Measurements from ENCODE around the gene PIP4K2B.

The PIP4K2B gene

DNA sequence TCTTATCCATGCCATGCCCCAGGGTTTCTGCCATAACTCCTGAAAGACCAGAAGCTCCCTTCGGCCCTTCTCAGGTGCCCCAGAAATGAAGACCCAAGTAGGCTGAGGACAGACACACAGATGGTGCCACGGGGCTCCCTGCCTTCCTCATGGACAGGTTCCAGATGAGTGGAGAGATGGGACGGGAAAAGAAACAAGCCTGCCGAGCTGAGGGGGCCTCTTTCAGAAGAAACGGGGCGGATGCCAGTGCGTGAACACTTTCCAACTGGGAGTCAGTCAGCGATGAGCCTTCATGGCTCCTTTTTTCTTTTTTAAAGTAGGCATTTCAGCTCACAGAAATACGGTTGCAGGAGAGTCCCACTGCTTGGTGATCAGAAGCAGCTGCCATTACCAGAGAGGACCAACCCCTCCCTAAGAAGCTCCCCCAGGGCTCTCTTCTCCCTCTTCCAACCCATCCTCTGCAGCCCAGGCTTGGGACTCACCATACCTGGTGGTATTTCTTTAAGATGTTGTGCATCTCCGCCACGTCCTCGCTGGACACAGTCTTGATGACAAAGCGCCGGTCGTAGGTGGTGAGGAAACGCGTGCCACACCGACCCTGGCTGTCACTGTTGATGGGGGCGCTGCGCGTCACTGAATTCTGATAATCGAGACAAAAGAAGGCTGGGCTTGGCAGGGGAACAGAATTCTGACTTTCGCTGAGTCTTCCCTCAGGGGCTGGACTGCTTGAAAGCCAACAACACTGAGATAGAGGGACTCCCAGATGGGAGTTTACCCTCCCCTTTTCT lies 19.2 kb downstream of the PIP4K2B start:
- in situ Hi-C loops (cut with HindIII; ENCODE audit: low sequenced_read_pairs) = no loop called here

DNA sequence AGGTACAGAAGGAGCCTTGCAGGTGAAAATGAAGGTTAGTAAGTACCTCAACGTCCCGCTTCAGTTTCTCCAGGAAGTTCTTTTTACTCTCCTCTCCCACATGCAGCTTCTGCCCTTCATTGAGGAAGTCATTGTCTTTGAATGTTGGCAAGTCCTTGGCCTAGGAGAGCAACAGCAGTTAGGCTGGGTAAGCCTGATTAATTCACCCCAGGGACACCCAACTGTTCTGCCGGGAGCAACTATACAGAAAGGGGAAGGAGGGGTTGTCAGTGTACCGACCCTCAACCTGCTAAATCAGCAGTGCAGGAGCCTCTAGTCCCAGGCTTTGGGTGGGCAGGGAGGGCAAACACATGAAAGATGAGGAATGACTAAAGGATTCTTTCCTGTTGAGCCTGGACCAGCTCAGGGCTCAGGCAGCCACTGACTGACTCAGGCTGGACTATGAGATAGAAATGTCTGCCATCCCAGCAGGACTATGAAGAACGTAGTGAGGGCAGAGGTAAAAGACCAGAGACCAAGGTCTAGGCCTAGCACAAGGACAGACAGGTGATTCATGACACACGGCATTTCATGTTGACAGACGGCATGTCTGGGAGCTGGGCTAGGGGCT lies 21.6 kb downstream of the PIP4K2B start:
- in situ Hi-C loops (cut with HindIII; ENCODE audit: low sequenced_read_pairs) = no loop called here

DNA sequence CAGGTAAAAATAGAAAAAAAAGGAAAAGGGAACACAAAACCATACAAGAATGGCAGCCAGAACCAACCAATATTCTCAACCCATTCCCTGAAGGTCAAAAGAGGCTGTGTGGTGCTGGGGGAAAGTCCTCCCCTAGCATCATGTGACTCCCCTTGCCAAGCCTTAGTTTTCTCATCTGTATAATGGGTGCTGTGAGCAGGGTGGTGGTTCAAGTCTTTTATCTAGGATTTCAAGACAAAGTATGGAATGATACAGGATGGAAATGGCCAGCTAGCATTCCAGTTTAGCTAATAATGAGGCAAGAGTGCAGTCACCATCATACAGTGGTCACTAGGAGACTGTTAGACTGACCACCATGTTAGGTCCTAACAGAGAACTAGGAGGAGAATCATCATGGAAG lies 26.1 kb downstream of the PIP4K2B start:
- in situ Hi-C loops (cut with HindIII; ENCODE audit: low sequenced_read_pairs) = no loop called here

DNA sequence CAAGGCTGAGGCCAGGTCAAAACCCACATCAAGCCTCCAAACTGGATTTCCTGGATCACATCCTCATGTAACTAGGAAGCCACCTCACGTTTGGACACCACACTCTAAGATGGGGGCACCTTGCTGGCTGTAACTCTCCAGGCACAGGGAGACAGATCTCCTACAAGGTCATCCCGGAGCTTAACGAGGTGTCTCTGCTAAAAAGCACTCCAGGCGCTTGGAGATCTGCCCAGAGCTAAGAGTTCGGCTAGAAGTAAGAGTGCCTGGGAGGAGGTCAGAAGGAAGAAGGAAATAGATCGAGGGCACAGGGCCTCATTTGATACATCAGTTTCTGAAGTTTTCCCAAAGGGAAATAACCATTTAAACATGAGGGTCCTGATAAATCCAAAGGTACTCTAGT lies 30.9 kb downstream of the PIP4K2B start:
- in situ Hi-C loops (cut with HindIII; ENCODE audit: low sequenced_read_pairs) = no loop called here

DNA sequence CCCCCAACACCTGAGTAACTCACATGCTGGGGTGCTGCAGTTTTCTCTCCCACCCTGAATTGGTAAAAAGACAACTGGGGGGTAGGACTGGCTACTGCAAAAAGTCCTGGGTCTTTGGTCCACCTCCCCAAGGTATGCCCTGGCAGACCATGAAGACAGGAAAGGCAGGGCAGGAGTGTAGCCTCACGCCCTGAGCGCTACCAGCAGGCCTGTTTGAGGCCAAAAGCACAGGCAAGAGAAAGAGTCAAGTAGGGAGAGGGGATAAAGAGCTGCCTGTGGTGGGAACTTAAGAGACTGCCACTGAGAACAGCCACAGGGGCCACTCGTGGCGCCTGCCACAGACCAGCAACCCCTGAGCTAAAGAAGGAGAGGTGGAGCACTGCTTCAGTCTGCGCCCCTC lies 33.0 kb downstream of the PIP4K2B start:
- in situ Hi-C loops (cut with HindIII; ENCODE audit: low sequenced_read_pairs) = no loop called here

DNA sequence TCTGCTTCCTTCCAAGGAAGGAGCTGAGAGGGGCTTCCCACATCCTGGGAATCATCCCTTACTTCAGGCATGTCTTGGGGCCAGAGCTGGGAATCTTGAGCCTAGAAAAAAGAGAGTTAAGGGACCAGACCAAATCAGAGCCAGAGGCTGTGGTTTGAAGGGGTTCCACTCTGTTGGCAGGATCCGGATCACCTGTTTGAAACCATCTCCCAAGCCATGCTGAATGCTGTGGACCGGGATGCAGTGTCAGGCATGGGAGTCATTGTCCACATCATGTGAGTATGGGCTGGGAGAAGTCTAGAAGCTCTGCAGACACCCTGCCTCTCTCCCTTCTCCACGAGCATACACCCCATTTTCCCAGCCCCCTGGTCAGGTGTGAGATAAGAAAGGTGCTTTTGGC lies 37.1 kb downstream of the PIP4K2B start:
- in situ Hi-C loops (cut with HindIII; ENCODE audit: low sequenced_read_pairs) = no loop called here

DNA sequence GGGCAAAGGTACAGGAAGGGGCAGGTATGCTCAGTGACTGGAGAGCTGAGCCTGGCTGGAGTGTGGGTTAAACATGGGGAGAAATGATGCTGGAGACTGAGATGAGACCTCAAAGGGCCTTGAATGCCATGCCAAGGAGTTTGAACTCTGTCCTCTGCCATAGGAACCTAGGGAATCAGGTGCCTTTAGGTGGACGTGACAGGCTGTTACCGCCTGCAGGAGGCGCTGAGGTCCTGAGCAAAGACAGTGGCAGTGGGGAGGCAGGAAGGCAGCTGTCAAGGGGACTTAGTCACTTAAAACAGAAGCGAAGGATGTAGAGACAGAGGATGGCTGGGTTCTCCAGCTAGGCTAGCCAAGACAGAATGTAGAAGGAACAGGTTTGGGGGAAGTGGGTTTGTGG lies 37.7 kb downstream of the PIP4K2B start:
- in situ Hi-C loops (cut with HindIII; ENCODE audit: low sequenced_read_pairs) = no loop called here

DNA sequence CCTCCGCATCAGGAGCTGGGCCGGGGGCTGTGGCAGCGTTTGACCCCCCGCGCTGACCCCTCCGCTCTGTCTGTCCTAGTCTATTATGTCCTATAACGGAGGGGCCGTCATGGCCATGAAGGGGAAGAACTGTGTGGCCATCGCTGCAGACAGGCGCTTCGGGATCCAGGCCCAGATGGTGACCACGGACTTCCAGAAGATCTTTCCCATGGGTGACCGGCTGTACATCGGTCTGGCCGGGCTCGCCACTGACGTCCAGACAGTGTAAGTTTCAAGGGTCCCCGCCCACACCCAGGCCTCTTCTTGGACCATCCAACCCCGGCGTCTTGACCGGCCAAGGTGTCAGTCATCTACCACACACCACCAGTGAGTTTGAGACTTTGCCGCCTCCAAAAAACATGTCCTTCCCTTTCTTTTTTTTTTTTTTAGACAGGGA lies 46.3 kb downstream of the PIP4K2B start:
- in situ Hi-C loops (cut with HindIII; ENCODE audit: low sequenced_read_pairs) = no loop called here

DNA sequence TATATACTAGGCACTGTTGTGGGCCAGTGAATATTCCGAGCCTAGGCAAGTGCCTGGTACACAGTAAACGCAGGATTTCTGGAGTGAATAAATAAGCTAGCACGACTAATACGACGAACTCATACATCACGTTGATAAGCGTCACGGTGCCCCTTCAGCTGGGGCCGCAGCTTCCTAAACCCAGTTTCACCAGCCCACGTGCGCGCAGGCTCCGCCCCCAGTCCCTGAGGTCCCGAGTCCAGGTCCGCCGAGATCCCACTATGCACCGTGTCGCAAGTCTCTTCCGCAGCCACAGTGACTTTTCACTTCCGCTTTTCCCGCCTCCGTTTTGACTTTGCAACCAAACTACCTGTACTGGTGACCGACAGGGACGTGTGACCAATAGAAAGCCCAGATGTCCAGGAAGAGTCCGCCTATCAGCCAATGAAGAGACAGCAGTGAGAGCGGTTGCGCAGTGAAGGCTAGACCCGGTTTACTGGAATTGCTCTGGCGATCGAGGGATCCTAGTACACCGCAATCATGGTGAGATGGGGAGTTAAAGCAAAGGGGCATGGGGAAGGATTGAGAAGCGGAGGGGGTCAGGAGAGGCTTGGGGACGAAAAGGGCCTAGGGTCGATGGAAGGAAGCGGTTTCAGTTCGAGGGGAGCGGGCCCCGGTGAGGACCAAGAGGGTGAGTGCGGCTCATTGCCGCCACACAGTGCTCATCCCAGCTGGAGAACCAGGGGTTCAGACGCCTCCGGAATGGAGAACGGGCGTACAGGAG lies 46.9 kb downstream of the PIP4K2B start, which contains the start of gene PSMB3:
Gene PSMB3 (plus strand): TSS at position 434 of the 763 bp plus-strand sequence. CDS start 86 bp downstream, at position 520.
- in situ Hi-C loops (cut with HindIII; ENCODE audit: low sequenced_read_pairs) = no loop called here

DNA sequence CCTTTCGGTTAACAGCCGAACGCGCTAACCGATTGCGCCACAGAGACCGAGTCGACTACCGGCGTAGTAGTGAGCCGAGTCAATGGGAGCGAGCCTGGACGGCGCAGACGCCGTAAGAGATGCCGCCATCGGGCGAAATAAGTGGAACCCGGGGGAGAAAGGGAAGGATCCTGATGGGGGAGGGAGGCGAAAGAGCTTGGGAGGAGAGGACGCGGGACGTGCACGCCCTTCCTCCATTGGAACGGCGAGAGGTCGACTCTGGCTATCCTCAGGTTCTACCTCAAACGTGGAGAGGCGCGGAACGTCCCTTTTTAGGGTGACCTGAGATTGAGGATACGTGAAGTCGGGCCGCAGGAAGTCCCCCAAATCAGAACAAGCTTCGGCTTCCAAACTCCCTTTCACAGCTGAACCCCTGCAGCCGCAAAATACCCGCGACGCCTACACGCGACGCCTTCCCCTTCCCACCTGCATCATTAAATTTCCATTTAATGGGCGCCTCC lies 47.5 kb downstream of the PIP4K2B start:
- in situ Hi-C loops (cut with HindIII; ENCODE audit: low sequenced_read_pairs) = no loop called here

DNA sequence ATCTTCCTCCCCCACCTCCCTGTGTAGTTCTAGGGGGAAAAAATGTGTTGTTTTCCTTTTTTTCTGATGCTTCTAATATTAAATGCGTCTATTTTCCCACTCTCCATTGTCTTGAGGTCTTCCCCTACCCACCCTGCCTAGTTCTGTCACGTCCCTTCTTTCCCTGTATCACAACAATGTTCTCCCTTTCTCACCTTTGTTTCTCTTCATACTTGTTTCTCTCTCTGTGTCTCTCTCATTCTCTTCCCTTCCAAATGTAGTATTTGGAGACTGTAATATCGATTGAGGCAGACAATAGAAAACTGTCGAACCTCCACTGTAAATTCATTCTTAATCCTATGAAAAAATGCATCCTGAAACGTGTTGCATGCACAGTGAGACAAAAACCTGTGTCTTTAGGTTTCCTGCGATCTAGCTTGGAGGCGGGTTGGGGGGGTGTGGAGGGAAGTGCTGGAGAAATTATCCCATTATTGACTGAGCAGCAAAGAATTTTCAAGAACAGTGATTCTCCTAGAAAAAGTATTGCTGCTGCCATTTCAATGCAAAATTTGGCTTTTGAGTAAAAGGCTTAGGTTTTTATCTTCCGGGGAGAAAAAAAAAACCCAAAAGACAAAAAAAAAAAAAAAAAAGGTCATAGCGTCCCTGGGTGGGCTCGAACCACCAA lies 48.1 kb downstream of the PIP4K2B start:
- in situ Hi-C loops (cut with HindIII; ENCODE audit: low sequenced_read_pairs) = no loop called here

DNA sequence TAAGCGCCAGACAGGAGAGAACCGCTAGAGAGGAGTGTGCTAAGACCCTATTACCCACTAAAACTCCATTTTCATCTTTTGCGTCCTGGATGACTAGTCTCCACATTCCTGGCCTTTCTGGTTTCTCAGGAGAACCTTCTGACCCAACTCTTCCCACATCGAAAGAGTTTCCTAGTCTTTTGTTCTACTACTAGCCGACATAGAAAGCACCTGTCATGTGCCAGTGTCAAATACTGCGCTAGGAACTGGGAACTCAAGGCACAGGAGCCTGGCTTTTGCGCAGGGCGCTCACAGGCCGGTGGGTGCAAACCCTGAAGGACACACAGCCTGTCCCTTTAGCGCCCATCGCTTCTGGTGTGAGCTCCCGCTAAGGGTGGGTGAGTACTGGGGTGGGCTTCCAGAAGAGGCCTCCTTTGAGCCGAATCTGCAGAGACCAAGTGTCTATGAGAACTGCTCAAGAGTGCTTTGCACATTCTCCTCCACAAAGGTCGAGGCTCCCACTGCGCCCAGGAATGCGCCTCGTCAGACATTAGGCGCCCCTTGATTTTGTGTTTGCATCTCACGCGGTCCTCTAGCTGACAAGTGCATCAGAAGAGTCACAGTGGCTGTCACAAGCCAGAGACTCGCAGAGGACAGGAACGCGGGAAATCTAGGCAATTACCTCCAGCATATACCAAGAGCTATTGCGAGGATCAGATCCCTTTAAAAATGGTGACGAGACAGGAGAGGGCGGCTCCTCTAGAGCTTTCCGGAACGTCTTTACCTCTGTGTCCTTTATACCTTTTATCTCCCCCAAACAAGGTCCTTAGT lies 48.8 kb downstream of the PIP4K2B start:
- in situ Hi-C loops (cut with HindIII; ENCODE audit: low sequenced_read_pairs) = no loop called here

DNA sequence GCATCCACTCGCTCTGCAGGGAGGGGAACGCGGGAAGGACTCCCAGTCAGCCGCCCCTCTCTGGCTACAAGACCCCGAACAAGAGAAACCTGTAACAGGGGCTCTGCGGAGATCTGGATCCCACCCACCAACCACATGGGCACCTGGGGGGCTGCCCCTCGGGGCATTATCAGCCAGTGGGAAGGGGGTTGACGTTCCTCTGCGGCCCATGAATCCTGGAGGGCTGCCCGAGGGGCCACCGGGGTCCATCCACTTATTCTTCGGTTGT lies 49.4 kb downstream of the PIP4K2B start:
- in situ Hi-C loops (cut with HindIII; ENCODE audit: low sequenced_read_pairs) = no loop called here

DNA sequence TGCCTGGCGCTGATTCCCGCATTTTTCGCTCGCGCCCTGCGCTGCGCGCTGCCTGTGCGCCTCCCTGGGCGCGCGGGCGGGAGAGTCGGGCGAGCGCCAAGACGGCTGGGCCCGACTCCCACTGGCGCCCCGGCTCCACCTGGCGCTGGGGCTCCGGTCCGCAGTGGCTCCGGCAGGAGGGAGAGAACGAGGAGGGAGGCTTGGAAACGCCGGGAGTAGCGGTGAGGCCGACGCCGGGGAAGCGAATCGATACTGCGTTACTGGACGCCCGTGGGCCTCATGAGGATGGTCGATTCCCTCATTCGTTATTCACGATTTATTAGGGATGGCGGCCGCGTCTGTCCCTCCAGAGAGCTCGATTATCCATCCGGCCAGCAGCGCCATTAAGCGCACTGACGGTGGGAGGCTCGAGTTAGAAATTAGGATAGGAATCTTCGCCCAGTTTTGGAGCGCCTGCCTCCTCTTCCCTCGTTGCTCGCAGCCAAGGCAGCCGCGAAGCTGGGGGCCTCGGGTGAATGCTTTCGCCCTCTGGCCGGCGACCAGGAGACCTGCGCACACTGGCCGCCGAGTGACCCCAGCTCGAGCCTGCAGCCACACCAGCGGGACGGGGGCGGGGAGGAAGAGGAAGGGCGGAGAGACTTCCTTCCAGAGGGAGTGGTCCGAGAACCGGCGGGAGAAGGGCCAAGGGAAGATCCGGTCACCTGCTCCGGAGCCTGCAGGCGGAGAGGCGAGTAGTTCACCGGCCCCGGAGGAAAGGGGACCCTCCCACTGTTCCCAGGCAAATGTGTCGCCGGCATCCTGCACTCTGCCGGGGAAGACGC lies 49.9 kb downstream of the PIP4K2B start:
- in situ Hi-C loops (cut with HindIII; ENCODE audit: low sequenced_read_pairs) = no loop called here

DNA sequence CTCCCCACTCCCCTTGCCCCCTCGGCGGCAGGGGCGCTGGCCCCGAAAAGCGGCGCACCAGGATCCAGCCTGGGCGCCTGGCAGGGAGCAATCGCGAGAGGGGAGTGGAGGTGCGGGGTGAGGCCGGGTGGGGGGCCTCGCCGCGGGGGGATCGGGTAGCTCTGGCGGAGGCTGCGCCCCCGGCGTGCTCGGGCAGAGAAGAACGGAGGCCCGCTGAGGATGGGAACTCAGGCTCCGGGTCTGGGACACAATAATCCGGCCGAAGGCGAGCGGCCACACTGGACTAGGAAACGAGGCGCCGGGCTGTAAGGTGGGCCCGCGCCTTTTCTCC lies 50.5 kb downstream of the PIP4K2B start:
- in situ Hi-C loops (cut with HindIII; ENCODE audit: low sequenced_read_pairs) = no loop called here

DNA sequence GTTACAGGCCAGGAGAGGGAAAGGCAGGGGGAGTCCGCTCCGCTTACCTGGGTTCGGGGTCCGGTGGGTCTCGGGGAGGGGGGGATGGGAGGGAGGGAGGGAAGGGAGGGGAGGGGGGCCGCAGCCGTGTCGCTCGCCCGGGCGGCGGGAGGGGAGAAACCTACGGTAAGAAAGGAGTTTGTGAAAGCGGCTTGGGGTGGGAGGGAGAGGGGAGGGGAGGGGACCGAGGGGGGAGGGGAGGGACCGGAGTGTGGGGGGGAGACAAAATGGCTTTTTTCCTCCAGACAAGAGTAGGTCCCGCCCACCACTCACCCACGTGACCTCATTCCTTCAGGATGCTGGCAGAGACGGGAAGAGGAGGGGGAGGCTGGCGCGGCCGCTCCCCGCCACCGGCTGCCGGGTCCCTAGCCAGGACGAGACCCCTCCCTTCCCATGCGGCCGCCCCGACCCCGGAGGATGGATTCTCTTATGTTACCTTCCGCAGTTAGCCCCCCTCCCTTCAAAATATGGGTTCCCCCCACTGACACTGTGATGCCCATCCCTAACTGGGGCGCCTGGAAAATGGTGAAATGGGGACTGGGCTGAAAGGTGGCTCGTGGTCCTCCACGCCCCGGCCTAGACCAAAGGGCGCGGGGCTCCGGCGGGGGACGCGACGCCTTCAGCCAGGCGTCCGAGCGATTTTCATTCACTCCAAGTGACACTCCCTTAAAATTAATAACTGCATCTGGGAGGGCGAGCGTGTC lies 51.0 kb downstream of the PIP4K2B start, which contains the start of gene PCGF2:
Gene PCGF2 (minus strand): TSS at position 188 of the 743 bp plus-strand sequence. CDS start 7,934 bp downstream, outside the sequence.
- in situ Hi-C loops (cut with HindIII; ENCODE audit: low sequenced_read_pairs) = no loop called here

DNA sequence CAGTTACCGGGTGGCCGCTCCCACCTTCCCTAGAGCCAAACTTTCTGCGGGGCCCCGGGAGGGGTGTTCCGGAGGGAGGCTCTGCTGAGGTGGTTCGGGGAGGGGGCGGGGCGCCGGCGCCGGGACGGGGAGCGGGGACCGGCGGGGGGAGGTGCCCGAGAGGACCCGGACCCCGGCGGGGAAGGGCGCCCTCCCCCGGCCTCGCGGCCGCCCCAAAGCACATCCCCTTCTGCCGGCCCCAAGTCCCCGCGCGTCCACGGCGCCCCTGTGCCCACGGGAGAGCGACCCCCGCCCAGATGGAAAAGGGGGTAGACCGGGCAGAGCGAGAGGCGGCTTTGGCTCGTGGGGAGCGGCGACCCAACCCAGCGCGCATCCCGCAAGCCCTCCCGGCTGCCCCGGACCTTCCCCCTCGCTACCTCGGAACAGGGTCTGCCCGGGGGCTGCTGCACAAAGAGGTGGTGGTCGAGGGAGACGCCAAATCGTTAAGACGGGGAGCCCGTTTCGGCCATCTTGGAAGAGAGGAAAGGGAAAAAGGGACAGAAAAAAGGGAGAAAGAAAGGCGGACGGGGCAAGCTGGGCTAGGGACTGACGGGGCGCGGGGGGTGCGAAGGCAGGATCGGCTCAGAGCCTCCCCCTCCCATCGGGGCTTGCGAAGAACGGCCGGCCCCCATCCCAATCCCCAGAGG lies 51.8 kb downstream of the PIP4K2B start:
- in situ Hi-C loops (cut with HindIII; ENCODE audit: low sequenced_read_pairs) = no loop called here

DNA sequence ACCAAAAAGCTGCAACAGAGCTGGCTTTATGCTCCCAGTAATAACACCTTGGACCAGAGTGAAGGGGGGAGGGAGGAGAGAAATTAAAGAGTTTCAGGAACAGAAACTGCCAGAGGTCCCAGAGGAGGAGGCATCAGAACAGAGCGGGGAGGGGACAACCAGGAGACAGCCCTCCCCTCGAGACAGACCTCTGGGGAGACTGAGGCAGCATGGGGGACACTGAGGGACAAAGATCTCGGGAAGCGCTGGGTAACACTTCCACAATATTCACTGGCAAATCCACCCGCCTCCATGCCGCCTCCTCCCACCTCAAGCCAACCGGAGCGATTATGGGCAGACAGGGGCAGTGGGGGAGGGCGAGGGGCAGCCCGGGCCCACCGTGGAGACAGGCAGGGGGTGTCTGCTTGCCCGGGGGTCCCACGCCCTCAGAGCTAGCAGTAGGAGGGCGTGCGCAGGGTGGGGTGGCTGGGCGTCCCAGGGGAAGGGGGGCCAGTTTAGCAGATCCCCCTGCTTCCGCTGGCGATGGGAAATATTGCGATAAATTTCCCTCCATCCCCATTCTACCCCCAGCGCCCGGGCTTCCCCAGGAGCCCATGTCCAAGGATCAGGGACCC lies 52.4 kb downstream of the PIP4K2B start:
- in situ Hi-C loops (cut with HindIII; ENCODE audit: low sequenced_read_pairs) = no loop called here

All from endothelial cell of hepatic sinusoid (primary cell).